GM21367 (cell line): ENCODE data around the gene TIMM21.

Source experiments
- ATAC-seq: cut with Tn5 transposase; IDR thresholded peaks from one replicate; pipeline ENCODE4 v1.9.1; 2021; ENCODE audit not compliant: unreplicated experiment

TIMM21 gene

GRCh38 chr18:74186661-74187060, 38.3 kb downstream of the TIMM21 start:
- ATAC-seq: no peak

GRCh38 chr18:74190086-74190485, 41.8 kb downstream of the TIMM21 start:
- no peak for ATAC-seq

- ATAC-seq: no peak
These were observed 43.3 kb downstream of the TIMM21 start for GRCh38 chr18:74191577-74191976.

GRCh38 chr18:74194691-74195090, 46.4 kb downstream of the TIMM21 start:
- ATAC-seq: no peak

- peak; percentile 93 for ATAC-seq
These were observed 48.1 kb downstream of the TIMM21 start for GRCh38 chr18:74196220-74197119.

GRCh38 chr18:74197705-74198341, 49.5 kb downstream of the TIMM21 start:
- no peak for ATAC-seq

GRCh38 chr18:74198453-74198852, 50.1 kb downstream of the TIMM21 start:
- ATAC-seq: no peak

- no peak for ATAC-seq
These were observed 52.5 kb downstream of the TIMM21 start for GRCh38 chr18:74200780-74201179.

- ATAC-seq: no peak
These were observed 55.5 kb downstream of the TIMM21 start for GRCh38 chr18:74203811-74204210.

- ATAC-seq: no peak
These were observed 56.3 kb downstream of the TIMM21 start for GRCh38 chr18:74204526-74205152.
